GM21423 (cell line): Measurements from ENCODE around the gene BAD.

Source experiments
- ATAC-seq: cut with Tn5 transposase; IDR thresholded peaks from one replicate; pipeline ENCODE4 v1.9.1; 2021; ENCODE audit warnings: mild to moderate bottlenecking, moderate library complexity; ENCODE audit not compliant: unreplicated experiment

Gene BAD

GRCh38 chr11:64261556-64262080 lies 22.8 kb downstream of the BAD start:
- no peak for ATAC-seq

- no peak for ATAC-seq
These were observed 24.2 kb downstream of the BAD start for GRCh38 chr11:64260147-64260708.

GRCh38 chr11:64259533-64260067 lies 24.9 kb downstream of the BAD start:
- no peak for ATAC-seq

GRCh38 chr11:64258946-64259532 lies 25.4 kb downstream of the BAD start:
- no peak for ATAC-seq

- ATAC-seq = no peak
These were observed 26.1 kb downstream of the BAD start for GRCh38 chr11:64258356-64258755.

GRCh38 chr11:64256300-64256699 lies 28.2 kb downstream of the BAD start:
- no peak for ATAC-seq

- ATAC-seq = no peak
These were observed 29.0 kb downstream of the BAD start for GRCh38 chr11:64255135-64256128.

GRCh38 chr11:64254326-64254725 lies 30.1 kb downstream of the BAD start:
- no peak for ATAC-seq

- no peak for ATAC-seq
These were observed 31.0 kb downstream of the BAD start for GRCh38 chr11:64253481-64253880.

- ATAC-seq = no peak
These were observed 31.4 kb downstream of the BAD start for GRCh38 chr11:64253043-64253442.

GRCh38 chr11:64252003-64252872 lies 32.2 kb downstream of the BAD start:
- ATAC-seq = no peak

- ATAC-seq = no peak
These were observed 32.8 kb downstream of the BAD start for GRCh38 chr11:64251753-64252002.

- ATAC-seq = peak; percentile 35
These were observed 33.3 kb downstream of the BAD start, which contains the start of gene PLCB3 for GRCh38 chr11:64251016-64251752. PLCB3 (plus strand) TSS chr11:64251530; CDS start chr11:64251650, 120 bp downstream.

GRCh38 chr11:64250415-64251015 lies 34.0 kb downstream of the BAD start:
- no peak for ATAC-seq

- no peak for ATAC-seq
These were observed 34.7 kb downstream of the BAD start for GRCh38 chr11:64249563-64250414.

GRCh38 chr11:64249038-64249437 lies 35.4 kb downstream of the BAD start:
- ATAC-seq = no peak

GRCh38 chr11:64248578-64248977 lies 35.9 kb downstream of the BAD start:
- ATAC-seq = no peak

- no peak for ATAC-seq
These were observed 36.5 kb downstream of the BAD start for GRCh38 chr11:64247729-64248531.
